ENCODE measurements around the gene UNC50.
"Not testable (repeated sequence)": the region's sequence is repeated elsewhere in the genome, so short reads cannot be mapped to it uniquely, and the experiment has no call there.

UNC50 gene

DNA sequence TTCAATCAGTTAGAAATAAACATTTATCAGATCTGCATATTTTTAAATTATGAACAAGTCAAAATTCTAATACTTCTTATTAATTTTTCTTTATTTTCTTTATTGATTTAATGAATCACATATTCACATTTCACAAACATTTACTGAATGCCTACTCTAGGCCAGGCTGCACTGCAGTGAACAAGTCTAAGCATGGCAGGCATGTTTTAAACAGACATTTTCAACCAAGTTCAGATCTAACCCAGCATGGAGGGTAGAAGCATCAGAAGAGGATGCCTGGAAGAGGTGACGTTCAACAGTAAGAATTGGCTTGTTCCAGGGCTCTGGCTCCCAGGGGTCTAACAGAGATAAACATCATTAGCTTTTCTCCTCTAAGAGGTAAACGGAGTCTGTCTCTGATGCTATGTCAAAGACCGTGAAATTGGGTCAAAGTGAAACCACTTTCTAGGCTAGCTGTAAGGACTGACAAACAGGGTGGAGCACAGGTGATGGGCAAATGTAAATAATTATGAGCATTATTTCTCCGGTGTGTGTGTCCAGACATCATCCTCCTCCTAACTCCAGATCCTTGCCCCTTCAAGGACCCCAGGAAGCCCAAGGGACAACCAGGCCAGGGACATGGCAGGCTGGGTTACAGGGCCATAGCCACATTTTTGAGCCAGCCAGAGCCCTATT, 50.6 kb downstream of the UNC50 start:
- Mint-ChIP-seq H3K27me3 (no peaks in the 10 kb centered on the region), H3K27ac (peak overlapping the region; percentile 98), H3K36me3 (ENCODE audit: low read depth) (peaks cover 14% of the 10 kb centered on the region), H3K4me3 (peak overlapping the region; percentile 86), H3K4me1 (ENCODE audit: low read depth) (peaks cover 88% of the 10 kb centered on the region), H3K9me3 (no peaks in the 10 kb centered on the region)

DNA sequence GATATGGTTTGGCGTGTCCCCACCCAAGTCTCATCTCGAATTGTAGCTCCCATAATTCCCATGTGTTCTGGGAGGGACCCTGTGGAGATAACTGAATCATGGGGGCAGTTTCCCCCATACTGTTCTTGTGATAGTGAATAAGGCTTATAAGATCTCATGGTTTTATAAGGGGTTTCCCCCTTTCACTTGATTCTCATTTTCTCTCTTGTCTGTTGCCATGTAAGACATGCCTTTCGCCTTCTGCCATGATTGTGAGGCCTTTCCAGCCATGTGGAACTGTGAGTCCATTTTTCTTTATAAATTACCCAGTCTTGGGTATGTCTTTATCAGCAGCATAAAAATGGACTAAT, 51.1 kb downstream of the UNC50 start:
- peak overlapping the region; percentile 86 for H3K4me3 Mint-ChIP-seq
- H3K27ac Mint-ChIP-seq: peak overlapping the region; percentile 98
- peaks cover 87% of the 10 kb centered on the region for H3K4me1 Mint-ChIP-seq (ENCODE audit: low read depth)
- not testable (repeated sequence) for H3K9me3 Mint-ChIP-seq, H3K27me3 Mint-ChIP-seq
- H3K36me3 Mint-ChIP-seq (ENCODE audit: low read depth): peaks cover 14% of the 10 kb centered on the region

DNA sequence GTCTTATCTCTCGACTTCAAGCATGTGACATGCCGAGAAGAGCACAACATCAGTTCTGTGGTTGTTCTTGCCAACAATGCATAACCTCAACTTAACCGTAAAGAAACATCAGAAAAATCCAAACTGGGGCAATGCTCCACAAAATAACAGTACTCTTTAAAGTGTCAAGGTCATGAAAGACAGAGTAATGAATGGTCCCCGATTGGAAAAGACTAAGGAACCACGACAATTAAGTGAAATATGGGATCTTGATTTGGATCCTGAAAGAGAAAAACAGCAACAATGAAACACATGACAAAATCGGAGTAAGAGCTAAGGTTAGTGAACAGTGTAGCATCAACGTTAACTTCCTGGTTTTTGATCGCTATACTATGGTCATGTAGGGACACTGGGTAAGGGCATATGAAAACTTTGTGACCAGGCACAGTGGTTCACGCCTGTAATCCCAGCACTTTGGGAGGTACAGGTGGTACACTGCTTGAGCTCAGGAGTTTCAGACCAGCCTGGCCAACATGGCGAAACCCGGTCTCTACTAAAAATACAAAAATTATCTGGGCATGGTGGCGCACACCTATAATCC, 55.2 kb downstream of the UNC50 start:
- Mint-ChIP-seq H3K36me3 (ENCODE audit: low read depth) (peaks cover 43% of the 10 kb centered on the region), H3K4me3 (peak overlapping the region; percentile 80), H3K27ac (peak overlapping the region; percentile 91), H3K4me1 (ENCODE audit: low read depth) (peaks cover 75% of the 10 kb centered on the region), H3K9me3 (peaks cover 13% of the 10 kb centered on the region), H3K27me3 (no peaks in the 10 kb centered on the region)

DNA sequence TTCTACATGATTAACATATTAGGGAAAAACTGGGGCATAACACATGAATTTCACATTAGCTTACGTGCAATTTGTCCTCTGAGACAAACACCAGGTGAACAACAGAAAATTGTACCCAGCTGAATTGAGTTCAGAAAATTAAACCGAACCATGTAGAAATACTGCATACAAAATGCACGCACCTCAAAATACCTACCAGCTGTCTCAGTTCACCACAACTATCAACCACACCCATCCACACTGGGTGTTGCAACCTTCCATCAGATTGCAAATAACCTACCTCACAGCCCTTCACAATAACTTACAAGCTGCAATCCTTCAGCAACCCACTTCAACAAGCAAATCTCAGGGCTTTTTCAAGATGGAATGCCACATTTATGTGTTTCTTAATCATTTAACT, 55.9 kb downstream of the UNC50 start:
- Mint-ChIP-seq H3K9me3 (peaks cover 13% of the 10 kb centered on the region), H3K36me3 (ENCODE audit: low read depth) (peaks cover 49% of the 10 kb centered on the region), H3K27ac (peak overlapping the region; percentile 87), H3K27me3 (no peaks in the 10 kb centered on the region), H3K4me1 (ENCODE audit: low read depth) (peaks cover 73% of the 10 kb centered on the region), H3K4me3 (peak overlapping the region; percentile 70)

DNA sequence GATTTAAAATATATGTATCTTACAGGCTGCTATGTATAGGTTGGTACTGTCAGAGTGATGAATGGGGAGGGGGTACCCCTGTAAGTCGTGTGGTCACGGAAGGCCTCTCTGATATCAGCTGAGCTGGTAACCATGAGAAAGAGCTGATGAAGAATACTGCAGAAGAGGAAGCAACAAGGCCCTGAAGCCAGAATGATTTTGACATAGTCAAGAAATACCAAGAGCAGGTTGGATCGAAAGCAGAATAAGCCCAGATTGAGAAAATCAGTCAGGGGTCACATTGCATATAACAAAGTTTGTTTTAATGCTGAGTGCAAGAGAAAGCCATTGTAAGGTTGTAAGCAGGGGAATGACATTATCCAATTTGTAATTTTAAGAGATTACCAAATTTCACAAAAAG, 57.3 kb downstream of the UNC50 start:
- Mint-ChIP-seq H3K4me1 (ENCODE audit: low read depth) (peaks cover 73% of the 10 kb centered on the region), H3K36me3 (ENCODE audit: low read depth) (peaks cover 51% of the 10 kb centered on the region), H3K4me3 (no peak overlapping the region), H3K27ac (peak overlapping the region; percentile 18), H3K27me3 (no peaks in the 10 kb centered on the region), H3K9me3 (peaks cover 21% of the 10 kb centered on the region)

All from stimulated activated naive CD8-positive, alpha-beta T cell treated with anti-CD3 and anti-CD28 coated beads, Interleukin-15, Interleukin-2, amounts not matched to agents 100 ng/mL and 50 ng/mL, for 24 hours (primary cell).